Stimulated activated naive CD4-positive, alpha-beta T cell (primary cell): ENCODE measurements around the gene APBB2.
A peak's percentile ranks its signal among the peaks of the same experiment; 100 is the strongest.

ENCODE experiments used
- DNase-seq, 6 experiments: peaks; one replicate each; lab custom pipeline; 2025; lab: John Stamatoyannopoulos, UW

Gene APBB2

GRCh38 chr4:41214136-41214824 lies at the start of gene APBB2:
Gene APBB2, minus strand, starts transcription at chr4:41214542. Its CDS starts 181,288 bp downstream, at chr4:41033254.
- peak in 2 of 6 experiments; percentile 1 to 3 for DNase-seq

- no peak for DNase-seq
Observed at GRCh38 chr4:41262198-41262597, 47.9 kb upstream of the APBB2 start.

- DNase-seq = no peak
Observed at GRCh38 chr4:41260116-41260733, 45.9 kb upstream of the APBB2 start.

- no peak for DNase-seq
Observed at GRCh38 chr4:41258783-41259182, 44.4 kb upstream of the APBB2 start.

GRCh38 chr4:41257906-41258305 lies 43.6 kb upstream of the APBB2 start:
- no peak for DNase-seq

- DNase-seq = no peak
Observed at GRCh38 chr4:41257257-41257901, 43.0 kb upstream of the APBB2 start.

GRCh38 chr4:41256740-41257256 lies 42.5 kb upstream of the APBB2 start, which contains the start of gene UCHL1:
Gene UCHL1, plus strand, starts transcription at chr4:41256928. Its CDS starts 49 bp downstream, at chr4:41256977.
- DNase-seq = no peak

GRCh38 chr4:41256131-41256739 lies 41.9 kb upstream of the APBB2 start:
- no peak for DNase-seq

- DNase-seq = no peak
Observed at GRCh38 chr4:41245983-41246382, 31.6 kb upstream of the APBB2 start.

GRCh38 chr4:41241919-41242318 lies 27.6 kb upstream of the APBB2 start:
- no peak for DNase-seq

- no peak for DNase-seq
Observed at GRCh38 chr4:41236508-41236907, 22.2 kb upstream of the APBB2 start.

- DNase-seq = no peak
Observed at GRCh38 chr4:41236032-41236431, 21.7 kb upstream of the APBB2 start.

- no peak for DNase-seq
Observed at GRCh38 chr4:41232856-41233255, 18.5 kb upstream of the APBB2 start.

- no peak for DNase-seq
Observed at GRCh38 chr4:41232406-41232805, 18.1 kb upstream of the APBB2 start.

GRCh38 chr4:41227902-41228301 lies 13.6 kb upstream of the APBB2 start:
- DNase-seq = no peak

- no peak for DNase-seq
Observed at GRCh38 chr4:41221850-41222645, 7.7 kb upstream of the APBB2 start.

GRCh38 chr4:41219421-41219950 lies 5.1 kb upstream of the APBB2 start:
- DNase-seq = no peak

- no peak for DNase-seq
Observed at GRCh38 chr4:41218703-41219102, 4.4 kb upstream of the APBB2 start.

- DNase-seq = no peak
Observed at GRCh38 chr4:41217374-41217773, 3.0 kb upstream of the APBB2 start.

GRCh38 chr4:41217020-41217333 lies 2.6 kb upstream of the APBB2 start:
- DNase-seq = no peak

- peak in 4 of 6 experiments; percentile 3 to 22 (median 14) for DNase-seq
Observed at GRCh38 chr4:41216294-41217019, 2.1 kb upstream of the APBB2 start.
